ENCODE measurements around the gene ADAMTS9.

GRCh38 chr3:64667138-64667537 lies 20.7 kb downstream of the ADAMTS9 start:
- TF ChIP-seq POLR2A (IDR thresholded peaks at IDR 0.05; ENCODE audit: low read depth, low read length) (no peak), POLR2AphosphoS5 (IDR thresholded peaks at IDR 0.05; ENCODE audit: low read depth, low read length) (no peak)
